SK-N-SH (cell line): ENCODE data around the gene BMPR1B.

ENCODE experiments used
- CTCF ChIP-seq: fragments of 200-600 bp; sonication (generic); IDR thresholded peaks from 2 replicates; pipeline ENCODE4 v1.6.1; 2017; ENCODE audit warnings: antibody characterized with exemption, mild to moderate bottlenecking, moderate library complexity
- MEF2A ChIP-seq: IDR thresholded peaks from 2 replicates; pipeline ENCODE4 v1.4.0; 2012; ENCODE audit warnings: low read depth, borderline replicate concordance
- SIN3A ChIP-seq: IDR thresholded peaks from 2 replicates; pipeline ENCODE4 v1.6.1; 2012; ENCODE audit warnings: low read depth, mild to moderate bottlenecking, low read length, moderate library complexity, borderline replicate concordance
- TF ChIP-seq, protein P1 (sequence below): IDR thresholded peaks from 2 replicates; pipeline ENCODE4 v1.6.1; 2012; ENCODE audit warnings: mild to moderate bottlenecking, low read depth, low read length, moderate library complexity

DNA sequence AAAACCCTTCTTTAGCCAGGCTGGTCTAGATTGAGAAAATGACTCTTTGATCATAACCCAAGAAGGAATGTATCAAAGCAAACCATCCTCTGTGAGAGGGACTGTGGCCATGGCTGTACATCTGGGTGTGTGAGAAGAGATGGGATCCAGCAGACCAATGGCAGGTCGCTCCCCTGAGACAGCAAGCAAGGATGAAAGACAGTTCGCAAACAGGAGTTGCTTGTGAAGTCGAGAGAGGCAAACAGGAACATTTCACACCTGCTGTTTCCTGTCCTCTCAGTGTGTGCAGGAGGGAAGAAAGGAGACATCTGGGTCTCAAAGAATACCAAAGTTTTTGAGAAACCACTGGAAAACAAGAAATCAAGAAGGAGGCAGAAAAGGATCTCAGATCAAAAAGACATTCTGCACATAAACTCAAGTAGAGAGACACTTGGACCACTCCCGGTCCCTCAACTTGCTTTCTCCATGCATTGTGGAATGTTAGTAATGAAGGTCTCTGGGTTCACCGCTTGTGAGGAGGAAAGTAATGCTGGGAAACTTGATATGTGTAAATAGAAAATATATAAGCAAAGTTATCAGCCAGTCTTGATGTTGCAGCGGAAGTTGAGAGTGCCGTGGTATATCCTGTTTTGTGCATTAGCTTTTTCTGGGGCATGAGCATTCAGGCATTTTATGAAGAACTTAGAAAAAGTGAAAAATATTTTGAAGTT, 327.5 kb downstream of the BMPR1B start:
- TF ChIP-seq, protein P1, sequence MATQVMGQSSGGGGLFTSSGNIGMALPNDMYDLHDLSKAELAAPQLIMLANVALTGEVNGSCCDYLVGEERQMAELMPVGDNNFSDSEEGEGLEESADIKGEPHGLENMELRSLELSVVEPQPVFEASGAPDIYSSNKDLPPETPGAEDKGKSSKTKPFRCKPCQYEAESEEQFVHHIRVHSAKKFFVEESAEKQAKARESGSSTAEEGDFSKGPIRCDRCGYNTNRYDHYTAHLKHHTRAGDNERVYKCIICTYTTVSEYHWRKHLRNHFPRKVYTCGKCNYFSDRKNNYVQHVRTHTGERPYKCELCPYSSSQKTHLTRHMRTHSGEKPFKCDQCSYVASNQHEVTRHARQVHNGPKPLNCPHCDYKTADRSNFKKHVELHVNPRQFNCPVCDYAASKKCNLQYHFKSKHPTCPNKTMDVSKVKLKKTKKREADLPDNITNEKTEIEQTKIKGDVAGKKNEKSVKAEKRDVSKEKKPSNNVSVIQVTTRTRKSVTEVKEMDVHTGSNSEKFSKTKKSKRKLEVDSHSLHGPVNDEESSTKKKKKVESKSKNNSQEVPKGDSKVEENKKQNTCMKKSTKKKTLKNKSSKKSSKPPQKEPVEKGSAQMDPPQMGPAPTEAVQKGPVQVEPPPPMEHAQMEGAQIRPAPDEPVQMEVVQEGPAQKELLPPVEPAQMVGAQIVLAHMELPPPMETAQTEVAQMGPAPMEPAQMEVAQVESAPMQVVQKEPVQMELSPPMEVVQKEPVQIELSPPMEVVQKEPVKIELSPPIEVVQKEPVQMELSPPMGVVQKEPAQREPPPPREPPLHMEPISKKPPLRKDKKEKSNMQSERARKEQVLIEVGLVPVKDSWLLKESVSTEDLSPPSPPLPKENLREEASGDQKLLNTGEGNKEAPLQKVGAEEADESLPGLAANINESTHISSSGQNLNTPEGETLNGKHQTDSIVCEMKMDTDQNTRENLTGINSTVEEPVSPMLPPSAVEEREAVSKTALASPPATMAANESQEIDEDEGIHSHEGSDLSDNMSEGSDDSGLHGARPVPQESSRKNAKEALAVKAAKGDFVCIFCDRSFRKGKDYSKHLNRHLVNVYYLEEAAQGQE = no peak
- TF ChIP-seq CTCF (no peak), SIN3A (no peak), MEF2A (no peak)
